Measurements from ENCODE around the gene CEP162. TPM values are rescaled to one million over a fixed set of nuclear protein-coding genes. Genes with fewer than 3 reads are reported as not detected.
"Not testable (repeated sequence)": the region's sequence is repeated elsewhere in the genome, so short reads cannot be mapped to it uniquely, and the experiment has no call there.

CEP162 gene, protein sequence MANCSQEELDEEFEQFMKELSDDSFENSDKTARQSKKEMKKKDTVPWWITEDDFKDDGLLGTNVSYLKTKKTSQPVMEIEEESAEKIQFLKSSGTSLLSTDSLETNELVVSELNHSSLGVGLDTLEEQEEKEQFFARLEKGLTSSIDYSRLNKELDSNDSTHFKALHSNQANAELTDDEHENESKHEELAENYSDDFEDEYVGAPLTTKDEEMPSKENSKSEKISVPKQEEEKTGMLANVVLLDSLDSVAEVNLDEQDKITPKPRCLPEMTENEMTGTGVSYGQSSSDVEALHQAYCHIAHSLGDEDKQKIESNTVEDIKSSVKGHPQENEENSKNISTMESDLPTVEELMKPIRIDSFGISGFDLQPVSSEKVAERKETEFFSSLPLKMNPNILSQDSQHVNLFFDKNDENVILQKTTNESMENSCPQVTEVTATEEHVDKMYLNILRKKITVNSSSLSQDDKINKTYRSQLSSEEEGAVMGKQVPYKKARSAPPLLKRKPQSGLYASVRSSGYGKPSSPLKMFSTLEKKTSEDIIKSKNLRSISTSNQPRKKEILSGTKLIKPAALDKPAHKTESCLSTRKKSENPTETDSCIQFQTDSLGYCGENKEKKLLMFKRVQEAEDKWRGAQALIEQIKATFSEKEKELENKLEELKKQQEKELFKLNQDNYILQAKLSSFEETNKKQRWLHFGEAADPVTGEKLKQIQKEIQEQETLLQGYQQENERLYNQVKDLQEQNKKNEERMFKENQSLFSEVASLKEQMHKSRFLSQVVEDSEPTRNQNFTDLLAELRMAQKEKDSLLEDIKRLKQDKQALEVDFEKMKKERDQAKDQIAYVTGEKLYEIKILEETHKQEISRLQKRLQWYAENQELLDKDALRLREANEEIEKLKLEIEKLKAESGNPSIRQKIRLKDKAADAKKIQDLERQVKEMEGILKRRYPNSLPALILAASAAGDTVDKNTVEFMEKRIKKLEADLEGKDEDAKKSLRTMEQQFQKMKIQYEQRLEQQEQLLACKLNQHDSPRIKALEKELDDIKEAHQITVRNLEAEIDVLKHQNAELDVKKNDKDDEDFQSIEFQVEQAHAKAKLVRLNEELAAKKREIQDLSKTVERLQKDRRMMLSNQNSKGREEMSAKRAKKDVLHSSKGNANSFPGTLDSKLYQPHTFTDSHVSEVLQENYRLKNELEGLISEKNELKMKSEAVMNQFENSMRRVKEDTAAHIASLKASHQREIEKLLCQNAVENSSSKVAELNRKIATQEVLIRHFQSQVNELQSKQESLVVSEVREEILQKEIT (N-terminal part only)
- 3.8 TPM for polyA plus RNA-seq (2013, experiment 1 of 2; ENCODE audit: insufficient read length)
- polyA plus RNA-seq (2013, experiment 2 of 2; ENCODE audit: insufficient read length): 2.5 TPM

DNA sequence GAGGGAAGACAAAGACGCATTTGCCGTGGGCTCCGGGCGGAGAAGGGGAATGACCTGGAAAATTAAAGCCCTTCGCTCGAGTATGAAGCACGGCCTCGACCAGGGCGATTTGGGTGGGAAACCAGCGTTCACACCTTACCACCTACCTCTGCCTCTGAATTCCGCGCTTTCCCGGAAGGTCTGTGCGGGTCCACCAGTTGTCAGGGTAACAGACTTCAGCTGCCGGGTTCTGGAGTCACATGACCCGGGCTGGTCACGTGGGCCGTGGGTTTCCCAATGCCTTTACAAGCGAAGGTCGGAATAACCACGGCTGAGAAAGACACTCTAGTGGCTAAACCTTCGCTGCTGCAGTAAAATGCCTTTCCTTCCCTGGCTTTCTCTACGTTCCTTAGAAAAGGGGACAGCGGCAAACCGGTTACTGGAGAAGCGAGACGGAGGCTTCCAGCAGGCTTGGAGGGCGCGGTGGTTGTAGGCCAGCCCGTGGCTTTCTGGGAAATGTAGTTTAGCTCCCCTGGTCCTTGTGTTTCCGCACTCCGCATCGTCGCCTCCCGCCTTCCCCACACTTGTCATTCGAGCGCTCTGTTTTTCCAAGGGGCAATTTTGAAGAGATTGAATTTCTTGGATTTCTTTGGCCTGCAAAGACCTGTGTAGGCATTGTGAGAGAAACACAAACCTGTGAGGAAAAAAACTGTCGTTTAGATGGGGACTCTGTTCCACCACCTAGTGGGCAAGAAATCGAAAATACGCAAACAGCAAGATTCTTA is at the start of gene CEP162:
CEP162 (minus strand) TSS at position 210 of the 764 bp plus-strand sequence. CDS start 1,250 bp downstream, outside the sequence.
- DNase-seq: peak; percentile 87

DNA sequence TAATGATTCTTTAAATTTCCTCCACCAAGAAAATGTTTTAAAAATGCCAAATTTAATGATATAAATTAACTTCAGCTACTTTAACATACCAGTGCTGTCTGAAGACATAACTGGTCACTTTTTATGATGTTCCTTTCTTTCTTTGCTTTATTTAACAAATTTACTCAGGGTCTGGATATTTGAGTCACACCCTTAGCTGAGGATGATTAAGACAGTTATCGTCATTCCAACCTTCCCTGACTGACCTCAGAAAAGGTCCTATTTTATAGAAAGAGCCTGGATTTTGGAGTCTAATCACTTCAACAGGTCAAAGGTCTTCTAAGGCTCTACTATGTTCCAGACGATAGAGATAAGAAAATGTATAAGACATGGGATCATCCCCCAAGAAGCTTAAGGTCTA is 47.4 kb upstream of the CEP162 start:
- DNase-seq: no peak

DNA sequence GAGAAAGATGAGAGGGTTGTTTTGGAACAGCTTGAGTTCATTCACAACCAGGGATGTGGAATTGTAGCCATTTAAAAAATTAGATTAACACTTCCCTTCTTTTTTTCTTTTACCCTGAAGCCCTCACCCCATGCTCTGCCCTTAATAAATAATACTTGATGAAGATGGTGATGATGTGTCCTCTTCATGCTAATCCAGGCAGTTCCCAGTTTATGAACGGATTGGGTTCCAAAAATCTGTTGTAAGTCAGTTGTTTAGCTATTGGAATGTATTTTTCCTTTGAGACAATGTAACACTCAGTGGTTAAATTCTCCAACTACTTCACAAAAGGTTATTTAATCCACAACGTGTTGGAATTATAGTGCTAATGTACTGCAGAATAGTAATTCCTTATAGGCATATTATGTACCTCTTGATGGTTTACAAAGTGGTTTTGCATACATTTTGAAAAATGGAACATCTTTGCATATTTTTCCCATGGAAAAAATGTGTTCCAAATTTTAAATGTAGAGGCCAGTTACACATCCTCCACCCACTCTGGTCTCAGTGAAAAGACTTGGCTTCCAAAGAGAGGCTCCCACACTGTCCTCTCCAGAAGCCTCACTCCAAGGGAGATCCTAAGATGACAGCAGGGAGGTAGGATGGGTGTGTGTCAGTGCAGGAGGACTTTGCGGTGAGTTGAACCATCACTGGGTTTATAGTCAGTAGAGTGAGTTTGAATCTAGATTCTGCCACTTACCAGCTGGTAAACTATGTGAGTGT is 45.8 kb upstream of the CEP162 start:
- DNase-seq: no peak

DNA sequence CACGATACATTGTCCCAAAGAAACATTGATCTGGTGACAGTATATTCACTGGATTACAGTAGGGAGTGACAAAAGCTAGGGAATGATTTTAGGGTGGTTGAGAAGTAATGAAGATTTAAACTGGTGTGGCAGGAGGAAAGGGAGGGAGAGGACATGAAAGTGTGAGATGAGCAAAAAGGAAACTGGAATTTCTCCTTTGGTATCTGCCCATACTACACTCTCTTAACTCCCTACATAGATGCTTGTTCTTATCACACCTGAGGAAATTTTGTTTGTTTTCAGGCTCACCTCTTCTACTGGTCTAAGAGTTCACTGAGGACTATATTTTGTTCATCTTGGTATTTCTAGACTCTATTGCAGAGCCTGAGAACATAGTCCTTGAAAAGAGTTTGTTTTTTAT is 44.9 kb upstream of the CEP162 start:
- DNase-seq: no peak

DNA sequence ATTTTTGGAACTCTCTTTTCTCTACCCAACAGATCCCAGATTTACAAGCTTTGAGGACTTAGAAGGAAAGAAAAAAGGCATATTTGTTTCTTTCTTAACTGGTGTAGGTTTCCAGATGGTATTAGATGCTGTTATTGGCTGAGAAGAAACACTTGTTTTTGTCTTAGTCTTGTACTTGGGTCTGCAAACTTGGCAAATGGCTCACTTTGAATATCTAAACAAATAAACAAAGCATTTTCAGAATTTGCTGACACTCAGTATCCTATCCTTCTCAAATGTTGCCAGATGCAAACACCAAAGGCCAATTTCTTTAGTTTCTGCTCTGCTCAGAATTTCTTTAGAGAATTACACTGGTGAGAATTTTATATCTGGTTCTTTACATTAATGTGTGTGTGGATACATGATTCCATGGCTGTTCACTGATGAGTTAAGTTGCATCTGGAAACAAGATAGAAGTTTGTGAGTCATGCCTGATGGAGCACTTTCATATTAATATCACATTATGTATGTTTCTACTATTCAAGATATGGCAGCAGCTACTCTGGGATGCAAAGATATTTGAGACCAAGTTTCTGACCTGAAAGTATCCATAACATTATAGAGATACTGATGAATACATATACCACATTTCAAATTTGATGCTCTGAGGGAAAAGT is 43.7 kb upstream of the CEP162 start:
- DNase-seq: no peak

DNA sequence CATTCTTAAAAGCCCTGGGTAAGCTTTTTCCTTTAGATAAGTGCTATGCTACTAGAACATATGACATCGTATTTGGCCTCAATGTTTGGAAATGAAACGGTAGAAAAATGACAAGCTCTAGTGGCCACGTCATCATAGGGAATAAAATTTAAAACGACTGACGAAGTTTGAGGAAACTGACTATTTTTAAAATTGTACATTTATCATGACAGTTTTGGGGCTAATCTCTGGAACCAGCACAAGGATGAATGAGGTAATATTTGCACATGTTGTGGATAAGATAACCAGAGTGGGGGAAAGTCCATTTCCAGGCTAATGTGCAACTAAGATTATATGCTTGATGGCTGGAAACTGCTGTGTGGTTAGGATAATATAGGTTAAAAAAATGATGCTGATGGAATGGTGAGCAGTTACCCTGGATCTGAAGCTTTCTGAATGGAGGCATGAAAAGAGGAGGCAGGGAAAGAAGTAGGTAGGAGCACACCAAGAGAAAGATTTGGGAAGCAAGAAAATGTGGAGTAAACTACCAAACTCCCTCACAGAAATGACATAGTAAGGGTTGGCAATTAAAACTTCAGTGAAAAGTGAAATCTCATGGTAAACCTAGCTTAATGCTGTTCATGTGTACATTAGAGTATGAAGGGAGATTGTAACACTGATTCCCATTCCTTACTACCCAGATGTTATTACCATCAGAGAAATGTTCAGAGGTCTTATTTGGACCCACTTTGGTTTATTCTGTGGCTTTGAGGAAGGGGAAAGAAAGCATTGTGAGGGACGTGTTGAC is 42.7 kb upstream of the CEP162 start:
- DNase-seq: no peak

DNA sequence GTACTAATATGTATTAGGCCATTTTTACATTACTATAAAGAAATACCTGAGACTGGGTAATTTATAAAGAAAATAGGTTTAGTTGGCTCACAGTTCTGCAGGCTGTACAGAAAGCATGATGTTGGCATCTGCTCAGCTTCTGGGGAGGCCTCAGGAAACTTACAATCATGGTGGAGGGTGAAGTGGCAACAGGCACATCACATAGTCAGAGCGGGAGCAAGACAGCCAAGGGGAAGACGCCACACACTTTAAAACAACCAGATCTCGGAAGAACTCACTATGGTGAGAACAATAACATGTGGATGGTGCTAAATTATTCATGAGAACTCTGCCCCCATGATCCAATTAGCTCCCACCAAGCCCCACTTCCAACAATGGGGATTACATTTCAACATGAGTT is 41.3 kb upstream of the CEP162 start:
- DNase-seq: no peak

DNA sequence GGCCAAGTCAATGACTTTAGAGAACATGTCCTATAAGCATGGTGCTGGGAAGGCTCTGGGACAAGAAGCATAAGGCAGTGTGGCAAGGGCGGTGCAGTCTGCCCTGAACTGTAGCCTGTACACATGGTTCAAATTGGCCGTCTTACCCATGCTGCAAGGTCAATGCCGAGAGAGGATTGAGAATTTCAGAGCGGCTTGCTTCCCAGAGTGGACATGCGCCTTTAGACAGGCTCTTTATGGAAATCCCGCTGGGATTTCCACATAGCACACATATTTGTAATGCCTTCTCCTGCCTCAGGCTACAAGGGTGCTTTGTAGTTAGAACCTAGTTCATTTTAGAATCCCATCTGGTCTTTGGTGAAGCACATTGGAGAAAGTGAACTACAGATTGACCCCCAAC is 36.1 kb upstream of the CEP162 start:
- DNase-seq: peak; percentile 67

DNA sequence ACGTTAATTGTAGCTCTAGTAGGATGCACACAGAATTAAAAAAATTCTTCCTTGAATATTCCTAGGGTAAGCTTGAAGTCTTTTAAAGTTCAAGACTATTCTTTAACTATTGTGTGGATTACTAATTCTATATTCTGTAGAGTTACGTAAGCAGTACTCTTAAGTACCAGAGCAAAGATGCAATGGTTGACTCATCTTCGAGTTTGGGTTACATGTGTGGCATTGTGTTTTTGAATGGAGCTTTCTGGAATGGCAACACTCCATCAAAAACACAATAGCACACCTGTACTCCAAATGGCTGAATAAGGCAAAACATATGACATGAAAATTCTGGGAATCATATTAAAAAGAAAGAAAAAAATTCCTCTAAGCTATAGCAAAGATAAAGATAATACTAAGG is 33.5 kb upstream of the CEP162 start:
- DNase-seq: no peak

DNA sequence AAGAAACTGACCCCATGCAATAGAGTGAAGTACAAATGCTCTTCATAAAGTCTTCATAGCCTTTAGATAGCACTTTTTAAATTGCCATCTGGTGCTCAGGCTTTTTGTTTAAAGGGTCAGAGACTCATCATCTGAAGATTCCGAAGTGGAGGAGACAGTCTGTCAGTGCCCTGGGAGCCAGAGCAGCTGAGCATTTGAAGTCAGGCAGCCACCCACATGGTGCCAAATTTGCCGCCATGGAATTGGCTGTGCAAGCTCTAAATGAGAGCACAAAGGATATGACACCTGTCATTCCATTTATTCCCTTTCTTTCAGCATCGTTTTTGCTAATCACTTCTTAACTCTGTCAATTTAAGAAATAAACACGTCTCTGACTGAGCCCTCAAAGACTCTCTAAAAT is 32.8 kb upstream of the CEP162 start:
- no peak for DNase-seq

DNA sequence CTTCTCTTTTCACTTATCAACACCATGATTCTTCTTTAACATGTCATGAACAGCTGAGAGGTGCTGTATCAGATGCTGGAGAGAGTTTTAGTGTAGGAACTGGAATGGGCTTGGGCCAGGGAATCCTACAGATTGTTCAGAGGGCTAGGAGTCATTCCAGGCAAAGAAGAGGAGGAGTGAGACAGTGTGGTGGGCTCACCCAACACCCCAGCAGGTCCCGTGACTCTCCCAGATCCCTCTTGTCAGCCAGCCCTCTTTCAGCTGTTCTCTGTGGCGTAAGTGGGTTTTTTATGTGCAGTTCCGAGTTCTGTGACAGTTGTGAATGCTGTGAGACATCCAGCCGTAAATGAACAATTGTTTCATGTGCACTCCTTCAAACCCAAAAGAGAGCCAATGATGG is 31.4 kb upstream of the CEP162 start:
- DNase-seq: no peak

DNA sequence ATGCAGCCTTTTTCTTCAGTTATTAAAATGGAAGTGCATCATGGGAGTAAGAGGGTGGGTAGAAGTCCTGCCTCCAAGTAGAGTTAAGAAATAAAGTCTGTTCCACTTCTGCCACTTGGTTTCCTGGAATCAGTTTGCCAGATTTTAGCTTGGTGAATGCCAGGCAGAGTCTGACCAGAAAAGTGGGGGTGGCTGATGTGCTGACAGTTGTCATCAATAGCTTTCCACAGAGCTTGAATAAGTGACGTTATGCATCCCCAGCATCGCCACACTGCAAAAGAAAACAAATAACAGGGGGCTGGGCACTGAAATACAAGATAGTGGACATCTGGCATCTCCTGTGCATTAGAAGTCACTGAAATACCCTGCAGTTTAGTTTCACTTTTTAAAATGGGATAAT is 30.8 kb upstream of the CEP162 start:
- DNase-seq: no peak

DNA sequence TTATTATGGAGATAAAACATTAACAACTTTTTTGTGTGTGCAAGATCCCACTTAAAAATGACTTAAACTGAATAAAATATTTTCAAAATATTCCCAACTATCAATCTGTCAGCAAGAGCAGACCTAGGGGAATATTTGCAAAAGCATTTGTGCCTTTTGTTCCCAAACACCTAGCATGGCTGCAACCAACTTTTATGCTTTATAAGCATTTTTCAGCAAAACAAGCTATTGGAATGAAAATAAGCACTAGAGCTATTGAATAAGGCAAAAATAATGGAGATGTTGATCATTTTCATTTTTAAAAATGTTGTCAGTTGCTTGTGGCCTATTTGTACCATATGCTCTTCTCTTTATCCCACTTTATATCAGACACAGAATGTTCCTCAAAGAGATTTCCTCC is 28.2 kb upstream of the CEP162 start:
- no peak for DNase-seq

DNA sequence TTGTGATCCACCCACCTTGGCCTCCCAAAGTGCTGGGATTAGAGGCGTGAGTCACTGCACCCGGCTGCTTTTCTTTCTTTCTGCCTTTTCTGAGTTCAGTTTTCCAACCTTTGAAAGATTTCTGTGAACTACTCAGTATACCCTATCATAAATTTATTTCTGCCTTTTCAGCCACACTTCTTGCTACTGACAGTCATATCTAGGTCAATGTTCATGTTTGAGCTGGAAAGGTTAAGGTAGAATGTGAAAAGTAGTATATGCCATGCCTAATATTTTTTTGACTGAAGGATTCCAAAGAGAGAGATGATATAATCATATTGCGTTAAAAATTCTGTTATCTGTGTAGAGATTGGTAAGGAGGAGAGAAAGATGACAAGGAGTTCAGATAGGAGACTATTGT is 25.9 kb upstream of the CEP162 start:
- no peak for DNase-seq

DNA sequence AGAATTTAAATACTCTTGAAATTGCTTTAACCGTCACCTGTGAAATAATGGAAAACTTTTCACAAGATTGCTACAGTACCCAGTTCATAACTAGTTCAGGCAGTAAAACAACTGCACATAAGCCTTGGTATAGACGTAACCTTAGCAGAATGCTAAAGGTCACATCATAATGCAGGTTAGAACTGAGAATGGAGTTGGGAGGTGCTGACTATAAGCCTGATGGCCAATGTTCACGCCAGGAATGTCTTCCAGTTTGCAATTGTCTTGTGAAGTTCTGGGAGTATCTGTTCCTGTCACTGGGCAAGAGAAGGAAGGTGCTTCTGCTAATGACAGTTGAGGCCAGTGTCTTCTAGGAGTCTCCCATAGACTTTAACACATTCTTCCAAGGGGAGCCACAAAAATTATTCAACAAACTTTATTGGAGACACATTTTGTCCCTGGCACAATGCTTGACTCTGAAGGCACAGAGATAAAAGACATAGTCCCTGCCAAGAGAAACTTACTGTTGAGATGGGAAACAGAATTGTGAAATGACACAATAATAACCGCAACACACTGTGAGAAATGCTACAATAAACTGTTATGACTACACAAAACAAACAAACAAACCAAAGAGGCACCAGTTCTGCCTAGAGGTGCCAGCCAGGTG is 24.6 kb upstream of the CEP162 start:
- DNase-seq: no peak

DNA sequence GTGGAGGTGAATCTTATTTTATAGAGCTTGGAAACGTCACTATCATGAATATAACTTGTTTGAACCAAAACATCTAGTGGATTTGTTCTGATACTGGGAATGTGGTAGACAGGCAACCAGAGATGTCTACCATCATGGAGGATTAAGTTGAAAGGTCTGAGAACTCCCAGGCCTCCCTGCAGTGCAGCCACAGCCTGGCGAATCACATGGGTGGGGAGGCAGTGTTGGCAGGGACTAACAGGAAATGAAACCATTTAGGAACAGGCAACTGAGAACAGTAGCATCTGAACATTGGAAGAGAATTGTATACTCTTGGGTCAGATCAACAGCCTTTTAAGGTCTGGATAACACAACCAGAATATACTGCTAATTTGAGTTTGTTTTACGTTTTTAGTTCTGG is 22.3 kb upstream of the CEP162 start:
- peak; percentile 15 for DNase-seq

DNA sequence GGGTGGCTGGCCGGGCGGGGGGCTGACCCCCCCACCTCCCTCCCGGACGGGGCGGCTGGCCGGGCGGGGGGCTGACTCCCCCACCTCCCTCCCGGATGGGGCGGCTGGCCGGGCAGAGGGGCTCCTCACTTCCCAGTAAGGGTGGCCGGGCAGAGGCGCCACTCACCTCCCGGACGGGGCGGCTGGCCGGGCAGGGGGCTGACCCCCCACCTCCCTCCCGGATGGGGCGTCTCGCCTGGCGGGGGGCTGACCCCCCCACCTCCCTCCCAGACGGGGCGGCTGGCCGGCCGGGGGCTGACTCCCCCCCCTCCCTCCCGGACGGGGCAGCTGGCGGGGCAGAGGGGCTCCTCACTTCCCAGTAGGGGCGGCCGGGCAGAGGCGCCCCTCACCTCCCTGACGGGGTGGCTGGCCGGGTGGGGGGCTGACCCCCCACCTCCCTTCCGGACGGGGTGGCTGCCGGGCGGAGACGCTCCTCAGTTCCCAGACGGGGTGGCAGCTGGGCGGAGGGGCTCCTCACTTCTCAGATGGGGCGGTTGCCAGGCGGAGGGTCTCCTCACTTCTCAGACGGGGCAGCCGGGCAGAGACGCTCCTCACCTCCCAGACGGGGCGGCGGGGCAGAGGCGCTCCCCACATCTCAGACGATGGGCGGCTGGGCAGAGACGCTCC is 17.1 kb upstream of the CEP162 start:
- DNase-seq: not testable (repeated sequence)

DNA sequence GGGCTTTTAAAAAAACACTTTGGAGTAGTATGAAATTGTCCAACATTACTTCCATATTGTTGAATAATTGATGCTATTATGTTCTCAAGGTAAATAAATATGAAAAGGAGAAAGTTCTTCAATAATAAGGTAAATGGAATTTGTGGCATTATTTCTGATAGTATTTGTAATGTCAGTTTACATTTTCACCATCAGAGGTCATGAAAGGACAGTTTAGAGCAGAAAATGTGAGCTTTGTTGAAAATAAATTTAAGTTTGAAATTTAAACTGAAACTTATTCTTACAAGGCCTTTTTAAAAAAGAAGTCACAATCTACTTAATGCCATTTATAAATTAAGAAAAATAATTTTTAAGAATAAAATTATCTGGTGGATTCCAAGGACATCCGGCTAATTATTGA is 15.8 kb upstream of the CEP162 start:
- DNase-seq: peak; percentile 23

DNA sequence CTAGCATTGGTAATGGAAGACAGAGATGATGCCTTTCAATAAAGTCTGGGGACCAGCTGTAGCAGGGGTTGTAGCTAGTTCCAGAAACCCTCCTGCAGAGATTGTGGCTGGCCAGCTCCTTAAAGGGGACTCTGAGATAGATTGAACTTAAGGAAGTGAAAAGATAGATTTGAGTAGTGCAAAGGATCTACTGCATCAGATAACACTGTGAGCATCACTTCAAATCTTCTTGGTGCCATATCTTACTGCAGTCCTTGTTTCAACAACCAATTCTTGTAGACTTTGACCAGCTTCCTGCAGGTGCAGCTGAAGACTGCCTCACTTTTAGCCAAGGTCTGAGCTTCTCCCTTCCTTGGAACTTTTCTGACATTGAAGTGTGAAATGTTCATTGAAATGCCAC is 14.8 kb upstream of the CEP162 start:
- DNase-seq: no peak

All from fibroblast of skin of back (primary cell).